HG02970 (cell line): ENCODE measurements around the gene BLCAP.

Experiments
- ATAC-seq: cut with Tn5 transposase; IDR thresholded peaks from one replicate; pipeline ENCODE4 v1.9.1; 2021; ENCODE audit warnings: mild to moderate bottlenecking, moderate library complexity, moderate number of reproducible peaks; ENCODE audit not compliant: unreplicated experiment, low FRiP score

Gene BLCAP

GRCh38 chr20:37518606-37519507 is 8.8 kb downstream of the BLCAP start:
- ATAC-seq: no peak

- no peak for ATAC-seq
Measured at GRCh38 chr20:37518059-37518458, 9.6 kb downstream of the BLCAP start.

GRCh38 chr20:37516811-37517750 is 10.6 kb downstream of the BLCAP start:
- ATAC-seq: no peak

GRCh38 chr20:37515876-37516275 is 11.8 kb downstream of the BLCAP start:
- no peak for ATAC-seq

GRCh38 chr20:37513779-37514359 is 13.8 kb downstream of the BLCAP start:
- no peak for ATAC-seq

GRCh38 chr20:37511610-37512275 is 15.9 kb downstream of the BLCAP start:
- no peak for ATAC-seq

GRCh38 chr20:37510226-37510625 is 17.4 kb downstream of the BLCAP start:
- ATAC-seq: no peak

- ATAC-seq: no peak
Measured at GRCh38 chr20:37506152-37506725, 21.4 kb downstream of the BLCAP start.

- ATAC-seq: no peak
Measured at GRCh38 chr20:37505263-37506151, 22.2 kb downstream of the BLCAP start.

GRCh38 chr20:37504404-37505096 is 23.1 kb downstream of the BLCAP start:
- ATAC-seq: no peak

- no peak for ATAC-seq
Measured at GRCh38 chr20:37503256-37503927, 24.3 kb downstream of the BLCAP start.

GRCh38 chr20:37502654-37503053 is 25.0 kb downstream of the BLCAP start:
- ATAC-seq: no peak

GRCh38 chr20:37501940-37502339 is 25.7 kb downstream of the BLCAP start:
- no peak for ATAC-seq

- no peak for ATAC-seq
Measured at GRCh38 chr20:37500311-37500710, 27.4 kb downstream of the BLCAP start.

- ATAC-seq: no peak
Measured at GRCh38 chr20:37498066-37498665, 29.5 kb downstream of the BLCAP start.

GRCh38 chr20:37494796-37495195 is 32.9 kb downstream of the BLCAP start:
- no peak for ATAC-seq

GRCh38 chr20:37494301-37494700 is 33.4 kb downstream of the BLCAP start:
- ATAC-seq: no peak
